Vagina (tissue), 2 donors: ENCODE data around the gene EHBP1. TPM values are rescaled to one million over a fixed set of nuclear protein-coding genes. Genes with fewer than 3 reads are reported as not detected.

Source experiments
- DNase-seq, 2 donors: peaks; one replicate each; pipeline ENCODE4 v3.0.0-alpha.2; 2017; ENCODE audit errors: extremely low spot score in 2 of 2
- H3K27ac ChIP-seq: fragments of 200-600 bp; sonication (generic); one replicate; pipeline ENCODE4 v1.5.1; 2019
- H3K27me3 ChIP-seq: fragments of 200-600 bp; sonication (generic); one replicate; pipeline ENCODE4 v1.5.1; 2019
- H3K36me3 ChIP-seq, 2 donors: fragments of 200-600 bp; sonication (generic); one replicate each; pipeline ENCODE4 v1.5.1; 2017 to 2019
- H3K4me1 ChIP-seq: fragments of 200-600 bp; sonication (generic); one replicate; pipeline ENCODE4 v1.5.1; 2019
- H3K4me3 ChIP-seq, 2 donors: fragments of 200-600 bp; sonication (generic); 1 replicate in 1 of 2; 2 replicates in 1 of 2; pipeline ENCODE4 v1.5.1; 2016 to 2019
- H3K9me3 ChIP-seq: fragments of 200-600 bp; sonication (generic); one replicate; pipeline ENCODE4 v1.5.1; 2019
- CTCF ChIP-seq, 3 experiments: fragments of 450-650 bp in 2 of 3; fragments of 200-600 bp in 1 of 3; sonication (generic) in 1 of 3; IDR thresholded peaks; one replicate each; pipeline ENCODE4 v1.5.1; 2017 to 2019; ENCODE audit warnings: antibody characterized with exemption in 3 of 3, mild to moderate bottlenecking in 2 of 3, moderate library complexity in 2 of 3
- POLR2A ChIP-seq, 2 donors: fragments of 450-650 bp; IDR thresholded peaks; one replicate each; pipeline ENCODE4 v1.6.1; 2017; ENCODE audit warnings: antibody characterized with exemption in 2 of 2, mild to moderate bottlenecking in 2 of 2, moderate library complexity in 2 of 2
- POLR2AphosphoS5 ChIP-seq, 2 donors: sonication (generic); formaldehyde crosslinking; IDR thresholded peaks; one replicate each; pipeline ENCODE4 v1.9.0; 2017; ENCODE audit warnings: antibody characterized with exemption in 2 of 2, mild to moderate bottlenecking in 2 of 2, low read depth in 1 of 2; ENCODE audit not compliant: insufficient read depth in 1 of 2
- intact Hi-C: fragments of 100-400 bp; cut with DNase I; formaldehyde crosslinking; loops from one replicate; pipeline ENCODE4 v1.15.1; 2023
- total RNA-seq: library from RNA; depleted of rRNA; stranded (reverse); fragments of >200 nt; gene quantifications from one replicate; pipeline ENCODE4 v1.2.3, GENCODE V29; 2016

The EHBP1 gene
- total RNA-seq, 1 donor from 2014 or later = 97.7 TPM

GRCh38 chr2:63057249-63058143 lies 352.0 kb downstream of the EHBP1 start:
- Histone ChIP-seq H3K4me1 (peaks cover 58% of the 10 kb centered on the region), H3K36me3 (no peaks in the 10 kb centered on the region), H3K27ac (no peak overlapping the region), H3K4me3 (peak overlapping the region in 1 of 2 donors; percentile 30), H3K9me3 (no peaks in the 10 kb centered on the region), H3K27me3 (peaks cover 18% of the 10 kb centered on the region)
- DNase-seq = peak in 1 of 2 donors; percentile 74
- intact Hi-C loops = no loop called here
- TF ChIP-seq POLR2AphosphoS5 (IDR thresholded peaks at IDR 0.05; ENCODE audit: insufficient read depth in 1 of 2, low read depth in 1 of 2) (no peak), CTCF (IDR thresholded peaks at IDR 0.05) (no peak), POLR2A (IDR thresholded peaks at IDR 0.05) (no peak)

GRCh38 chr2:63058144-63058920 lies 352.8 kb downstream of the EHBP1 start:
- Histone ChIP-seq H3K27me3 (peaks cover 18% of the 10 kb centered on the region), H3K9me3 (no peaks in the 10 kb centered on the region), H3K4me3 (peak overlapping the region in 1 of 2 donors; percentile 30), H3K4me1 (peaks cover 58% of the 10 kb centered on the region), H3K27ac (no peak overlapping the region), H3K36me3 (no peaks in the 10 kb centered on the region)
- no peak for TF ChIP-seq POLR2A (IDR thresholded peaks at IDR 0.05)
- peak in 1 of 2 donors; percentile 63 for TF ChIP-seq POLR2AphosphoS5 (IDR thresholded peaks at IDR 0.05; ENCODE audit: insufficient read depth in 1 of 2, low read depth in 1 of 2)
- TF ChIP-seq CTCF (IDR thresholded peaks at IDR 0.05) = no peak
- intact Hi-C loops = no loop called here
- DNase-seq = no peak

- Histone ChIP-seq H3K4me1 (peaks cover 50% of the 10 kb centered on the region), H3K9me3 (no peaks in the 10 kb centered on the region), H3K27ac (no peak overlapping the region), H3K4me3 (peak overlapping the region in 1 of 2 donors; percentile 30), H3K27me3 (peaks cover 14% of the 10 kb centered on the region), H3K36me3 (no peaks in the 10 kb centered on the region)
- no peak for DNase-seq
- intact Hi-C loops = no loop called here
- TF ChIP-seq POLR2AphosphoS5 (IDR thresholded peaks at IDR 0.05; ENCODE audit: insufficient read depth in 1 of 2, low read depth in 1 of 2) = no peak
- no peak for TF ChIP-seq POLR2A (IDR thresholded peaks at IDR 0.05)
- TF ChIP-seq CTCF (IDR thresholded peaks at IDR 0.05) = no peak
Measured at GRCh38 chr2:63058921-63059792, 353.6 kb downstream of the EHBP1 start.

GRCh38 chr2:63059793-63060471 lies 354.4 kb downstream of the EHBP1 start:
- Histone ChIP-seq H3K27me3 (peaks cover 12% of the 10 kb centered on the region), H3K27ac (no peak overlapping the region), H3K4me3 (no peak overlapping the region), H3K36me3 (no peaks in the 10 kb centered on the region), H3K9me3 (no peaks in the 10 kb centered on the region), H3K4me1 (peaks cover 43% of the 10 kb centered on the region)
- no peak for DNase-seq
- TF ChIP-seq CTCF (IDR thresholded peaks at IDR 0.05) (no peak), POLR2AphosphoS5 (IDR thresholded peaks at IDR 0.05; ENCODE audit: insufficient read depth in 1 of 2, low read depth in 1 of 2) (no peak), POLR2A (IDR thresholded peaks at IDR 0.05) (no peak)
- intact Hi-C loops = no loop called here
